ENCODE data around the gene GTF2F1.
A peak's percentile ranks its signal among the peaks of the same experiment; 100 is the strongest.
"Not testable (repeated sequence)": the region's sequence is repeated elsewhere in the genome, so short reads cannot be mapped to it uniquely, and the experiment has no call there.

The GTF2F1 gene

DNA sequence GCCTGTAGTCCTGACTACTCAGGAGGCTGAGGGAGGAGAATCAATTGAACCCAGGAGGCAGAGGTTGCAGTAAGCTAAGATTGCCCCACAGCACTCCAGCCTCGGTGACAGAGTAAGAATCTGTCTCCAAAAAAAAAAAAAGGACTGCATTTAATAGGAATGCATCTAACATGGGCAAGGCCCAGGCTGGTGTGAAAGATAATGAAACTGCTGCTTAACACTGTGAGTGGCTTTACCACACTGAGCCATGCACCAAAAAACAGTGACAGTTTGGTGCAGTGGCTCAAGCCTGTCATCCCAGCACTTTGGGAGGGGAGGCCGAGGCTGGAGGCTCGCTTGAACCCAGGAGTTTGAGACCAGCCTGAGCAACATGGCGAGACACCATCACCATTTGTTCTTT, 8.6 kb downstream of the GTF2F1 start:
- DNase-seq = no peak

DNA sequence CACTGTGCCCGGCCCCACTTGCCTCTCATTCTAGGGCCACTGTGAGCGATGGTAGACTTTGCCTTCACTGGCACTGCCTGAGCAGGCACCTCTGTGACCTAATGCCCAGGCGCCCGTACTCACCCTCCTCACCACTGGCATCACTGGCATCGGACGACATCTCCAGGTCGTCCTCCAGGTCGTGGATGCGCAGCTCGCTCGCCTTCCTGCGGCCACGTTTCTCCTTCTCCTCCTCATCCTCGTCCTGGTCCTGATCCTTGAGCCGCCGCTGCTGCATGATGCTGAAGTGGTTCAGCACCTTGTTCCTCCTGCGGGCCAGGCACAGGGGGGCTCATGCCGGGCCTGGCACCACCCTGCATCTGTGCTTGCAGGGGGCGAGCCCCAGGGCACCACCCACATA, 9.8 kb downstream of the GTF2F1 start:
- no peak for DNase-seq

GRCh38 chr19:6381030-6381750, 11.8 kb downstream of the GTF2F1 start:
- DNase-seq = no peak

GRCh38 chr19:6379744-6380143, 13.2 kb downstream of the GTF2F1 start:
- DNase-seq = no peak

- peak in 3 of 14 donors; percentile 6 to 93 (median 18) for DNase-seq
Observed at GRCh38 chr19:6378486-6378885, 14.5 kb downstream of the GTF2F1 start.

- peak in 1 of 14 donors; percentile 82 for DNase-seq
Observed at GRCh38 chr19:6378041-6378440, 14.9 kb downstream of the GTF2F1 start.

GRCh38 chr19:6376512-6377190, 16.3 kb downstream of the GTF2F1 start:
- no peak for DNase-seq

GRCh38 chr19:6375411-6376010, 17.5 kb downstream of the GTF2F1 start, which contains the start of gene PSPN:
Gene PSPN (minus strand): TSS chr19:6375933. CDS start chr19:6375849, 84 bp downstream.
- peak in 1 of 14 donors; percentile 7 for DNase-seq

- peak in 1 of 14 donors; percentile 40 for DNase-seq
Observed at GRCh38 chr19:6374711-6375410, 18.1 kb downstream of the GTF2F1 start.

DNA sequence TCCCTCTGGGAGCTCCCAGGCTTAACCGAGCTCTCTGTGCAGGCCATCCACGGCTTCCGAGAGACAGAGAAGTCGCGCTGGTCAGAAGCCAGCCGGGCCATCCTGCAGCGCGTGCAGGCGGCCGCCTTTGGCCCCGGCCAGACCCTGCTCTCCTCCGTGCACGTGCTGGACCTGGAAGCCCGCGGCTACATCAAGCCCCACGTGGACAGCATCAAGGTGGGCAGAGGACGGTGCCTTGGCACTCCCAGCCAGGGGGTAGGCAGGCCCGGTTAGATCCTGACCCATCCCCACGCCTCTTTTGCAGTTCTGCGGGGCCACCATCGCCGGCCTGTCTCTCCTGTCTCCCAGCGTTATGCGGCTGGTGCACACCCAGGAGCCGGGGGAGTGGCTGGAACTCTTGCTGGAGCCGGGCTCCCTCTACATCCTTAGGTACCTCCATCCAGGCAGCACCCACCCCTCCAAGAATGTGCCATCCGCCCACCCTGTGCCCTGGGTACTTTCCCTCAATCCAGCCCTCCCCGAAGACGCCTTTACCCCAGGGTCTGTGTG, 18.7 kb downstream of the GTF2F1 start:
- DNase-seq = peak in 1 of 14 donors; percentile 47

GRCh38 chr19:6373813-6374108, 19.2 kb downstream of the GTF2F1 start:
- no peak for DNase-seq

- DNase-seq = peak; percentile 78 to 97 (median 94)
Observed at GRCh38 chr19:6373096-6373812, 19.7 kb downstream of the GTF2F1 start.

GRCh38 chr19:6372594-6373095, 20.3 kb downstream of the GTF2F1 start, which contains the start of gene ALKBH7:
Gene ALKBH7 (plus strand): TSS chr19:6372794. CDS start chr19:6372821, 27 bp downstream.
- peak; percentile 78 to 99 (median 94) for DNase-seq

DNA sequence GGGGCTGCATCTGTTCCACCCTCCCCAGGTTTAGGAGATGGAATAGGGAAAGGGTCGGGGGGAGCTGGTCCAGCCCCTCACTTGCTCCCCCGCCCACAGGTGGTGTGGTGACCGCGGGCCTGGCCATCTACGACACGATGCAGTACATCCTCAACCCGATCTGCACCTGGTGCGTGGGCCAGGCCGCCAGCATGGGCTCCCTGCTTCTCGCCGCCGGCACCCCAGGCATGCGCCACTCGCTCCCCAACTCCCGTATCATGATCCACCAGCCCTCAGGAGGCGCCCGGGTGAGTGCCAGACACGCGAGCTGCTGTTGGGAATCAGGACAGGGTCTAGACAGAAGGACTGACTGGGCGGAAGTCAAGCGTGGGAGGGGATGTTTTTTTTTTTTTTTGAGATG, 28.6 kb downstream of the GTF2F1 start:
- no peak for DNase-seq

DNA sequence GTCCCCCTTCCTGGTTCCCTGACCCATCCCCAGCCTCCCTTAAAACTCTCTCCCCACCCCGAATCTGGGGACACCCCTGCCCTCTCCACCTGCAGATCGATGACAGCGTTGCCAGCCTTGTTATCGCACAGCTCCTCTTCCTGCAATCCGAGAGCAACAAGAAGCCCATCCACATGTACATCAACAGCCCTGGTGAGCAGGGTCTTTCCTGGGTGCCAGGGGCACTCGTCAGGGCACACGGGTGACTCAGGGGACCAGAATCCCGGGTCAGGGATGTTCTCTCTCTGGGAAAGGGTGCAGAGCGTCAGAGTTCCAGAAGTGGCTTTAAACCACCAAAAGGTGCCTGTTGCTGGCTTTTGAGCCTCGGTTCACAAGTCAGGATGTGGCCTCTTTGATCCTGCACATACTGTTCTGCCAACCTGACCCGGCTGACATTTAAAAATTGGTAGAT, 30.6 kb downstream of the GTF2F1 start:
- DNase-seq = no peak

- DNase-seq = peak in 2 of 14 donors; percentile 25 to 44
Observed at GRCh38 chr19:6362027-6362350, 31.0 kb downstream of the GTF2F1 start.

GRCh38 chr19:6360857-6361216, 32.1 kb downstream of the GTF2F1 start:
- not testable (repeated sequence) for DNase-seq

- not testable (repeated sequence) for DNase-seq
Observed at GRCh38 chr19:6360445-6360844, 32.5 kb downstream of the GTF2F1 start.

DNA sequence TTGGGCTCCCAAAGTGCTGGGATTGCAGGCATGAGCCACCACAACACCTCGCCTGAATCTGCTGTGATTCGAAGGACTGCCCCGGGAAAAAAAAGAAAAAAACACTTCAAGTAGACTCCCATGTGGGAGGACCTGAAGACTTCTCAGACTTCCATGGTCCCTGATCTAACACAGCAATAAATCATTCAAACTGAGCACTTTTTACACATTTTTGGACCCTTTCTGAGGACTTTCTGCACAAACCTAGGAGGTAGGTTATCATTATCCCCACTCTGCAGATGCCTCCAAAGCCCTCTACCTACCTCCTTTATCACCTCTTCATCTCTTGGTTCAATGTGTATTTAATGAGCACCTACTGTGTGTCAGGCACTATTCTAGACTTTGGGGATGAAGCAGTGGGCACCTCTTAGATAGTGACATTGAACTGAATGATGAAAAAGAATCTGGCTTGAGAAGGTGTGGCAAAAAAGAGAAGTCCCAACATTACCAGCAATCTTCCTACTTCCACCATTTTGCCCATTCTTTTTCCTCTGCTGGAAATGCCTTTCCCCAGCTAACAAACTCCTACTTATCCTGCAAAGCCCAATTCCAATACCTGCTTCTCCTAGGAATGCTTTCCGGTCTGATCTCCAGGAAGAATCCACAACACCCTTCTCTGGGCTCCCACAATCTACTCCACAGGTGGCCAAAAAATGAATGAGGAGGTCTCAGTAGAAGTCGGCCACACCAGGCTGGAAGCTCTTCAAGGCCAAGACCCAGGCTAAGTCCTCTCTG, 33.2 kb downstream of the GTF2F1 start:
- DNase-seq = no peak

- no peak for DNase-seq
Observed at GRCh38 chr19:6358003-6358402, 35.0 kb downstream of the GTF2F1 start.

DNA sequence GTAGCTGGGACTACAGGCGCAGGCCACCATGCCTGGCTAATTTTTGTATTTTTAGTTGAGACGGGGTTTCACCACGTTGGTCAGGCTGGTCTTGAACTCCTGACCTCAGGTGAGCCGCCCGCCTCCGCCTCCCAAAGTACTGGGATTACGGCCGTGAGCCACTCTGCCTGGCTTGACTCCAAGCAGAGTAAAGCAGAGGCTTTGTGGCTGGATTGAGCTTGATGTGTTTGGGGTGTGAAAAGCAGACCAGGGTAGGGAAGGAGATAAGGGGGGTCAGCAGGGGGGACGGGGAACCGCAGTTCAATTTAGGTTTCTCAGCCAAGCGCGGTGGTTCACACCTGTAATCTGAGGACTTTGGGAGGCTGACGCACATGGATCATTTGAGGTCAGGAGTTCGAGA, 35.8 kb downstream of the GTF2F1 start:
- DNase-seq = no peak
